GM18870 (cell line): ENCODE data around the gene PRTFDC1.

ENCODE experiments used
- ATAC-seq: cut with Tn5 transposase; IDR thresholded peaks from one replicate; pipeline ENCODE4 v1.9.1; 2021; ENCODE audit warnings: moderate library complexity; ENCODE audit not compliant: unreplicated experiment

The PRTFDC1 gene

GRCh38 chr10:24908793-24909423 lies 43.5 kb downstream of the PRTFDC1 start:
- ATAC-seq: no peak

DNA sequence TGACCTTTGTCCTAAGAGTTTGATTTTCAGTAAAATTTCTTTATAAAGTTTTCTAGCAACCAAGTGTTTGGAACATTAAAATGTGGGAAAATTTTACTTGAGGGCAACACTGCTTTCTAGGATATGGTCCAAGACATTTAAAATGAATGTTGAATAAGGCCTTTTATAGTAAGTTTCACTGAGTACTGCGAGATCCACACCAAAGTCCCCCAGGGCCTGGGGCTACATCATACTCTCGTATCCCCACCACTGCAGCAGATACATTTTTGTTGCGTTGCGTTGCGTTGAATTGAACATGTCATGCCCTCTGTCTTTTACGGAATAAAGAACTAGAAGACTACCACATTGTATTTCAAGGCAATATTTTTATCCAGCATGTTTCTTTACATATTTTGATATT lies 44.5 kb downstream of the PRTFDC1 start:
- no peak for ATAC-seq

GRCh38 chr10:24906372-24906771 lies 46.0 kb downstream of the PRTFDC1 start:
- ATAC-seq: no peak

- no peak for ATAC-seq
Measured at GRCh38 chr10:24904824-24905223, 47.6 kb downstream of the PRTFDC1 start.

GRCh38 chr10:24902400-24902728 lies 50.0 kb downstream of the PRTFDC1 start:
- no peak for ATAC-seq

DNA sequence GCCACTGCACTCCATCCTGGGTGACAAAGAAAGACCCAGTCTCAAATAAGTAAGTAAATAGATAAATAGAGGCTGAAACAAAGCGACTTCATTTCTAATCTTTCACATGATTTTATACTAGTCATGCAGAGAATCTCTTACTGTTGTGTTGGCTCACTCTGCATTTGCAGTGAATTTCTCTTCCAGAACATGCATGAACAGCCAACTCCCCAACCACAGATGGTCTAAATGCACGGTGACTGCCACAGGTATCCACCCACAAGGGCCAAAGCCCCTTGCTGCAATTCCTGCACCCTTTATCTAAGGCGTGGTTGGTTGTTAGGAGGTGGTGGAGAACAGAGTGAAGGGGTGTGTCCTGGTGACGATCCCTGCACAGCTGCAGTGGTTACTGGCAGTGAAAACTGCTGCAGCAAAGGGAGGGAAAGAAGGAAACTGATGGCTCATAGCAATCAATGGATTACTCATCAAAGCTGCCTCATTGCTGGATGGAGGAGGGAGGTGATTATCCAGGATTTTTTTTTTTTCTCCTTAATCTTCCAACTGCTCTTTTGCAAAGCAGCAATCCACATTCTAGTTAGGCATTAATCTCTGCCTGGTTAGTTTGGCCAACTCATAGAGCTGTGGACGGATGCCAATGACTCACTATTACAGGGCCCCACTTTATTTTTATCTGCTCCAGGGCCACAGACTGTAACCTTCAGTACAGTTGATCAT lies 50.6 kb downstream of the PRTFDC1 start:
- ATAC-seq: peak; percentile 42

GRCh38 chr10:24900888-24901685 lies 51.3 kb downstream of the PRTFDC1 start:
- peak; percentile 84 for ATAC-seq

DNA sequence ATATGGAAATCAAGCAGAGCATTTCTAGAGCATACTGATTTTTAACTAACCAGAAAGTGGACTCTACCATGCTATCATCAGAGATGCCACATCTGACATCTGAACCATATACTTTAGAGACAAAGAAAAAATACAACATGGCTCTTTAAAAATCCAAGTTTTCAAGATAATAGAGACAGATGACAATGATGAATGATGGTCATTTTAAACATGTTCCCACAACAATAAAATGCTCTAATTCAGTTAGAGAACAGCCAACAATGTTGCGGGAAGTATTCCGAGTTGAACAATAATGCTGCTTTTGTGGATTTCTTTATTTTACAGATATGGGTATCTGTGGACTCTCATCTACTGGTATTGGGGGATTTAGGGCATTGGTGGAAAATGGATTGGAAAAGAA lies 52.8 kb downstream of the PRTFDC1 start:
- ATAC-seq: no peak

- no peak for ATAC-seq
Measured at GRCh38 chr10:24898501-24898900, 53.9 kb downstream of the PRTFDC1 start.

- ATAC-seq: no peak
Measured at GRCh38 chr10:24897326-24897926, 55.0 kb downstream of the PRTFDC1 start.

GRCh38 chr10:24894728-24895127 lies 57.7 kb downstream of the PRTFDC1 start:
- ATAC-seq: no peak

DNA sequence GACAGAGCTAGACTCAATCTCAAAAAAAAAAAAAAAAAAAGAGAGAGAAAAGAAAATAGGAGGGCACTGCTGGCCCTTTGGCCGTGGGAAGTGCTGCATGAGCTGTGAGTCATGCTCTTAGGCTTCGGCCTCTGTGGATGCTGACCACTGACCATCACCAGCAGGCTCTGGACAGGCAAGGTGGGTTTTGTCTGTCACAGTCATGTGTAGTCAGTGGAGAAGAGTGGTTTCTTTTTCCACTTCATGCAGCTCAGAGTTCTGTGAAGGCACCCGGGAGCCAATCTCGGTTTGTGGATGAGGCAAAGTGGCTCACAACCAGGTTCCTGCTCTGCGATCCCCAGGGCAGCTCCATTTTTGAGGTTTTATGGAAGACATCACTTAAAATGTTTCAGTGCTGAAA lies 58.1 kb downstream of the PRTFDC1 start:
- no peak for ATAC-seq

GRCh38 chr10:24893127-24893526 lies 59.3 kb downstream of the PRTFDC1 start:
- no peak for ATAC-seq

DNA sequence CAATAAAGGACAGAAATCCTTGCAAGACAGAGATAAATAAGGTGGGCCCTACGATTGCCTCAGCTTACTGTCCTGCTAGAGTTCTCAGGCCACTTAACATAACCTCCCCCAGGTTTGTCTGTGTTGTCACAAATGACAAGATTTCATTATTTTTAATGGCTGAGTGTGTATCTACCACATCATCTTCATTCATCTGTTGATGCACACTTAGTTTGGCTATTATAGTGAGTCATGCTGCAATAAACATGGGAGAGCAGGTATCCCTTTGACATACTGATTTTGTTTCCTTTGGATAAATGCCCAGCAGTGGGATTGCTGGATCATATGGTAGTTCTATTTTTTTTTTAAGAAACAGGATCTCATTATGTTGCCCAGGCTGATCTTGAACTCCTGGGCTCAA lies 60.6 kb downstream of the PRTFDC1 start:
- ATAC-seq: no peak

DNA sequence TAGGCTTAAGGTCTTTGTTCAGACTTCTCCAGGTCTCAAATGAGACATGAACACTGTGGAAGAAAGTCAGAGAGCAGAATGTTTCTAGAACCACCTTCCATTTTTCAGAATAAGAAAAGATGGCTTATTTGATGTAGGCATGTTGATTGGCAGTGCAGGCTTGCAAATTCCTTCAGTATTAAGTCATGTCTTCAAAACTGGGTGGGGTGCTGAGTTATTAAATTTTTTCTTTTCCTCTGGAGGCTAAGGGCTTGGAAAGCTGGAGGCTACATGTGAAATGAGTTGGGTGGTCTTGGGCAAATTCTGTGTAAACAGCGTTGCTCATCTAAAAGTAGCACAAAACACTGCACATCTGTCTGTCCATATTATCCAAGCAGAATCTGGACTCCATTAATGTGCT lies 62.8 kb downstream of the PRTFDC1 start:
- ATAC-seq: no peak

GRCh38 chr10:24887855-24888231 lies 64.6 kb downstream of the PRTFDC1 start:
- ATAC-seq: no peak

GRCh38 chr10:24886290-24886680 lies 66.1 kb downstream of the PRTFDC1 start:
- no peak for ATAC-seq

GRCh38 chr10:24885551-24886289 lies 66.7 kb downstream of the PRTFDC1 start:
- ATAC-seq: no peak

DNA sequence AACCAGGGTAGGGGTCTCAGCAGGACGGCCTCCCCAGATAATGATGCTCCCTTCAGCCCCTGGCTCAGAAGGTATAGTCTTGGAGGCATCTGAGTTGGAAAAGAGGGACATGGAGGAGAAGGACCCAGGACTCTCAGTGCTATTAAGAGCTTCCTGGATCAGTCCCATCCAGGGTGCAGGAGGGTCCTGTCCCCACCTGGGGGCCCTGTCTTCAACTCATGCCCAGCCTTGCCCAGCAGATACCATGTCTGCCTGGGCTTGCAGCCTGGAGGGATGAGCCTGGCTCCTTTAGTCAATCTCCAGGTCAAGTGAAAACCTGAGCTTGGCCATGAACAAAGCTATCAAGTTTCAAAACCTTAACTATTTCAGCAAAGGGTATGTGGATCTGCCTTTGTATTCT lies 67.6 kb downstream of the PRTFDC1 start:
- no peak for ATAC-seq

- ATAC-seq: no peak
Measured at GRCh38 chr10:24884316-24884715, 68.1 kb downstream of the PRTFDC1 start.

- ATAC-seq: no peak
Measured at GRCh38 chr10:24883176-24883575, 69.2 kb downstream of the PRTFDC1 start.
